Panc1 (cell line): ENCODE data around the gene SMYD5.

Source experiments
- POLR2AphosphoS5 ChIP-seq: IDR thresholded peaks from 2 replicates; pipeline ENCODE4 v1.6.1; 2012; ENCODE audit warnings: mild to moderate bottlenecking, low read depth, low read length, moderate library complexity
- REST ChIP-seq, 2 experiments: IDR thresholded peaks; 2 replicates each; pipeline ENCODE4 v1.6.1; 2011 to 2012; ENCODE audit warnings: low read depth in 2 of 2, control low read depth in 1 of 2, low read length in 1 of 2, mild to moderate bottlenecking in 1 of 2, moderate library complexity in 1 of 2; ENCODE audit not compliant: insufficient read depth in 1 of 2
- SIN3A ChIP-seq: IDR thresholded peaks from 2 replicates; pipeline ENCODE4 v1.6.1; 2012; ENCODE audit warnings: low read depth, mild to moderate bottlenecking, low read length, moderate library complexity, borderline replicate concordance; ENCODE audit not compliant: insufficient read depth
- TCF7L2 ChIP-seq: IDR thresholded peaks from 2 replicates; pipeline ENCODE4 v1.6.1; 2011; ENCODE audit warnings: mild to moderate bottlenecking, low read depth, low read length, inconsistent platforms
- TF ChIP-seq, protein P1 (sequence below): fragments of 450-650 bp; IDR thresholded peaks from 2 replicates; pipeline ENCODE4 v1.5.1; 2017; ENCODE audit warnings: mild to moderate bottlenecking

DNA sequence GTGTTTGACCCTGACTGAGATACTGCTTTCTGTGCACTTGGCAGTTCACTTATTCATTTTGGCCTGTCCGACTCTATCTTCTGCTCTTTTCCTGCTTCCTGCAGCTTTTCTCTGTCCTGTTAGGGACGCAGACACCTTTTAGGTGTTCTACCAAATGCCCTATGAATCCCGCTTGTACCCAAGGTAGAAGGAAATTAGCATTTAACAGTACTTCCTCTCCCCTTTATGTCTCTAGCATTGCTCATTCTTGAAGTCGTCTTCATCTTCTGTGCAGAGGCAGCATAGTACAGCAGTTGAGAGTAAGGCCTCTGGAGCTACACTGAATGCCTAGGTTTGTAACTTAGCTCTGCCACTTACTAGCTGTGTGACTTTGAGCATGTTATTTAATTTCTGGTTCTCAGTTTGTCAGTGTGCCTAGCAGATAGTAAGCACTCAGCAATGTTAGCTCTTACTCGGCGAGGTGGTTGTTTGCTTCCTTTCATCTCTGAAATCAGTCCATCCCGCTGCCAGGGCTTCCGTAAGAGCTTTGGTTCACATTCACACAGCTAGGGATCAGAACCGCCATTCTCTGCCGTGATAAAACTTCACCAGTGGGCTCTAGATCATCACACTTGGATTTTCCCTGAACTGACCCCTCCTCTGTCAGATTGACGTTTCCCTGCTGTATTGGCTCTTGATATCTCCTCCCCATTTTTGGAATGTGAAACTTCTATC lies 21.4 kb downstream of the SMYD5 start:
- TF ChIP-seq SIN3A (no peak), TCF7L2 (no peak), POLR2AphosphoS5 (no peak), REST (IDR thresholded peaks at IDR 0.05; ENCODE audit: insufficient read depth in 1 of 2, low read depth in 2 of 2, low read length in 1 of 2) (no peak)
- TF ChIP-seq, protein P1, sequence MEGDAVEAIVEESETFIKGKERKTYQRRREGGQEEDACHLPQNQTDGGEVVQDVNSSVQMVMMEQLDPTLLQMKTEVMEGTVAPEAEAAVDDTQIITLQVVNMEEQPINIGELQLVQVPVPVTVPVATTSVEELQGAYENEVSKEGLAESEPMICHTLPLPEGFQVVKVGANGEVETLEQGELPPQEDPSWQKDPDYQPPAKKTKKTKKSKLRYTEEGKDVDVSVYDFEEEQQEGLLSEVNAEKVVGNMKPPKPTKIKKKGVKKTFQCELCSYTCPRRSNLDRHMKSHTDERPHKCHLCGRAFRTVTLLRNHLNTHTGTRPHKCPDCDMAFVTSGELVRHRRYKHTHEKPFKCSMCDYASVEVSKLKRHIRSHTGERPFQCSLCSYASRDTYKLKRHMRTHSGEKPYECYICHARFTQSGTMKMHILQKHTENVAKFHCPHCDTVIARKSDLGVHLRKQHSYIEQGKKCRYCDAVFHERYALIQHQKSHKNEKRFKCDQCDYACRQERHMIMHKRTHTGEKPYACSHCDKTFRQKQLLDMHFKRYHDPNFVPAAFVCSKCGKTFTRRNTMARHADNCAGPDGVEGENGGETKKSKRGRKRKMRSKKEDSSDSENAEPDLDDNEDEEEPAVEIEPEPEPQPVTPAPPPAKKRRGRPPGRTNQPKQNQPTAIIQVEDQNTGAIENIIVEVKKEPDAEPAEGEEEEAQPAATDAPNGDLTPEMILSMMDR: no peak
